HUES64 (cell line): ENCODE data around the gene USP48.

Experiments used
- H3K27ac ChIP-seq: 2 replicates; pipeline ENCODE4 v1.7.0; 2013; ENCODE audit warnings: low read depth, low read length, inconsistent platforms
- H3K27me3 ChIP-seq: 2 replicates; pipeline ENCODE4 v1.6.1; 2013; ENCODE audit warnings: mild to moderate bottlenecking, low read length; ENCODE audit not compliant: insufficient read depth
- H3K36me3 ChIP-seq: 2 replicates; pipeline ENCODE4 v1.6.1; 2013; ENCODE audit warnings: mild to moderate bottlenecking, low read length; ENCODE audit not compliant: insufficient read depth
- H3K4me1 ChIP-seq: 2 replicates; pipeline ENCODE4 v1.6.1; 2013; ENCODE audit warnings: mild to moderate bottlenecking, low read length, moderate library complexity; ENCODE audit not compliant: insufficient read depth
- H3K4me3 ChIP-seq: 2 replicates; pipeline ENCODE4 v1.5.1; 2013; ENCODE audit warnings: mild to moderate bottlenecking, low read length, moderate library complexity
- H3K9ac ChIP-seq: 2 replicates; pipeline ENCODE4 v1.6.1; 2013; ENCODE audit warnings: mild to moderate bottlenecking, low read depth, low read length
- H3K9me3 ChIP-seq: 2 replicates; pipeline ENCODE4 v1.6.1; 2013; ENCODE audit warnings: low read depth, low read length; ENCODE audit not compliant: insufficient read depth
- WGBS: fragments of 150-250, 120-280 bp; methylation state at CpG from one replicate; pipeline ENCODE4 v1.1.7; 2013; ENCODE audit warnings: missing lambda C conversion rate; 5-methylcytosine and 5-hydroxymethylcytosine counted together

Gene USP48

GRCh38 chr1:21742578-21742977 lies 40.4 kb downstream of the USP48 start:
- Histone ChIP-seq H3K9me3 (no peaks in the 10 kb centered on the region), H3K27me3 (no peaks in the 10 kb centered on the region), H3K4me1 (no peaks in the 10 kb centered on the region), H3K27ac (no peak overlapping the region), H3K9ac (no peak overlapping the region), H3K4me3 (no peak overlapping the region), H3K36me3 (peaks cover 53% of the 10 kb centered on the region)
- 98% methylated on average over 1 of the region's 2 CpGs for WGBS

- Histone ChIP-seq H3K36me3 (peaks cover 54% of the 10 kb centered on the region), H3K4me1 (no peaks in the 10 kb centered on the region), H3K4me3 (no peak overlapping the region), H3K27me3 (no peaks in the 10 kb centered on the region), H3K9me3 (no peaks in the 10 kb centered on the region), H3K27ac (no peak overlapping the region), H3K9ac (no peak overlapping the region)
- WGBS, result 97% methylated on average over 2 of the region's 2 CpGs
Measured at GRCh38 chr1:21741206-21741605, 41.7 kb downstream of the USP48 start.

GRCh38 chr1:21736876-21737275 lies 46.1 kb downstream of the USP48 start:
- Histone ChIP-seq H3K9me3 (no peaks in the 10 kb centered on the region), H3K9ac (no peak overlapping the region), H3K27ac (no peak overlapping the region), H3K4me1 (no peaks in the 10 kb centered on the region), H3K36me3 (peaks cover 71% of the 10 kb centered on the region), H3K27me3 (no peaks in the 10 kb centered on the region), H3K4me3 (no peak overlapping the region)
- WGBS, result 96% methylated on average over 9 of the region's 9 CpGs

- Histone ChIP-seq H3K27me3 (no peaks in the 10 kb centered on the region), H3K9me3 (no peaks in the 10 kb centered on the region), H3K9ac (no peak overlapping the region), H3K27ac (no peak overlapping the region), H3K4me3 (no peak overlapping the region), H3K36me3 (peaks cover 79% of the 10 kb centered on the region), H3K4me1 (no peaks in the 10 kb centered on the region)
- WGBS, result 100% methylated on average over 2 of the region's 2 CpGs
Measured at GRCh38 chr1:21736011-21736410, 46.9 kb downstream of the USP48 start.

GRCh38 chr1:21734526-21734925 lies 48.4 kb downstream of the USP48 start:
- no peak overlapping the region for H3K9ac ChIP-seq
- H3K36me3 ChIP-seq, result peaks cover 82% of the 10 kb centered on the region
- no peaks in the 10 kb centered on the region for H3K27me3 ChIP-seq
- H3K4me3 ChIP-seq, result no peak overlapping the region
- H3K27ac ChIP-seq, result no peak overlapping the region
- H3K9me3 ChIP-seq, result no peaks in the 10 kb centered on the region
- no peaks in the 10 kb centered on the region for H3K4me1 ChIP-seq

GRCh38 chr1:21732664-21733063 lies 50.3 kb downstream of the USP48 start:
- Histone ChIP-seq H3K4me3 (no peak overlapping the region), H3K4me1 (no peaks in the 10 kb centered on the region), H3K27me3 (no peaks in the 10 kb centered on the region), H3K27ac (no peak overlapping the region), H3K36me3 (peaks cover 92% of the 10 kb centered on the region), H3K9me3 (no peaks in the 10 kb centered on the region), H3K9ac (no peak overlapping the region)
- 23% methylated on average over 1 of the region's 1 CpG for WGBS

- peak overlapping the region; percentile 28; the same call in 1 of the 2 replicates for H3K27ac ChIP-seq
- no peaks in the 10 kb centered on the region for H3K27me3 ChIP-seq
- peak overlapping the region; percentile 34; the same call in 1 of the 2 replicates for H3K9ac ChIP-seq
- H3K36me3 ChIP-seq, result peaks cover 86% of the 10 kb centered on the region
- no peaks in the 10 kb centered on the region for H3K9me3 ChIP-seq
- WGBS, result 100% methylated on average over 1 of the region's 1 CpG
- no peak overlapping the region for H3K4me3 ChIP-seq
- no peaks in the 10 kb centered on the region for H3K4me1 ChIP-seq
Measured at GRCh38 chr1:21725748-21726392, 57.1 kb downstream of the USP48 start.

GRCh38 chr1:21724570-21724969 lies 58.4 kb downstream of the USP48 start:
- Histone ChIP-seq H3K36me3 (peaks cover 89% of the 10 kb centered on the region), H3K4me3 (no peak overlapping the region), H3K27me3 (no peaks in the 10 kb centered on the region), H3K4me1 (no peaks in the 10 kb centered on the region), H3K27ac (no peak overlapping the region), H3K9me3 (no peaks in the 10 kb centered on the region), H3K9ac (no peak overlapping the region)
- WGBS, result 95% methylated on average over 3 of the region's 3 CpGs

GRCh38 chr1:21724098-21724497 lies 58.9 kb downstream of the USP48 start:
- no peaks in the 10 kb centered on the region for H3K4me1 ChIP-seq
- no peaks in the 10 kb centered on the region for H3K27me3 ChIP-seq
- H3K4me3 ChIP-seq, result no peak overlapping the region
- no peak overlapping the region for H3K27ac ChIP-seq
- no peaks in the 10 kb centered on the region for H3K9me3 ChIP-seq
- peaks cover 89% of the 10 kb centered on the region for H3K36me3 ChIP-seq
- H3K9ac ChIP-seq, result no peak overlapping the region
- WGBS, result 97% methylated on average over 4 of the region's 4 CpGs

GRCh38 chr1:21721295-21721985 lies 61.5 kb downstream of the USP48 start:
- H3K36me3 ChIP-seq, result peaks cover 86% of the 10 kb centered on the region
- 96% methylated on average over 6 of the region's 7 CpGs for WGBS

GRCh38 chr1:21716169-21716568 lies 66.8 kb downstream of the USP48 start:
- H3K27ac ChIP-seq, result no peak overlapping the region
- no peaks in the 10 kb centered on the region for H3K9me3 ChIP-seq
- H3K4me3 ChIP-seq, result no peak overlapping the region
- peaks cover 92% of the 10 kb centered on the region for H3K36me3 ChIP-seq
- H3K4me1 ChIP-seq, result no peaks in the 10 kb centered on the region
- 94% methylated on average over 2 of the region's 2 CpGs for WGBS
- H3K27me3 ChIP-seq, result no peaks in the 10 kb centered on the region
- H3K9ac ChIP-seq, result no peak overlapping the region

More at GRCh38 chr1:21721295-21721985, 61.5 kb downstream of the USP48 start:
- Histone ChIP-seq H3K27me3 (no peaks in the 10 kb centered on the region), H3K4me3 (no peak overlapping the region), H3K9me3 (no peaks in the 10 kb centered on the region), H3K27ac (no peak overlapping the region), H3K4me1 (no peaks in the 10 kb centered on the region), H3K9ac (no peak overlapping the region)
